Measurements from ENCODE around the gene LAMA2.

DNA sequence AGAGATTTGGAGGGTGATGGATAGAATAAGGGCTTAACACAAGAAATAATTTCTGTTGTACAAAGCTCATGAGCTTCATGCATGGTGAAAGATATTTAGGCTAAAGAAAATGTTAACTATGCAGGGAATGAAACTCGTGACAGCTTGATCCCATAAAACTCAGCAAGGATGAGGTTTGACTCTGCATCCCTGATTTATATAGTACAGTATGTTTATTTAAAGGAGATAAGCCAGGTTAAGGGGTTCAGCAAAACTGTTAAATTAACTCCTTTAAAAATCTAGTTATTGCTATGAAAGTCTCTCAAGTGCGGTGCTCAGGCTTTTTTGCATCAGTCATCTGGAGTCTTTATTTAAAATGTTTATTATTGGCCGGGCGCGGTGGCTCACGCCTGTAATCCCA is 326.4 kb downstream of the LAMA2 start:
- TF ChIP-seq, protein P1, sequence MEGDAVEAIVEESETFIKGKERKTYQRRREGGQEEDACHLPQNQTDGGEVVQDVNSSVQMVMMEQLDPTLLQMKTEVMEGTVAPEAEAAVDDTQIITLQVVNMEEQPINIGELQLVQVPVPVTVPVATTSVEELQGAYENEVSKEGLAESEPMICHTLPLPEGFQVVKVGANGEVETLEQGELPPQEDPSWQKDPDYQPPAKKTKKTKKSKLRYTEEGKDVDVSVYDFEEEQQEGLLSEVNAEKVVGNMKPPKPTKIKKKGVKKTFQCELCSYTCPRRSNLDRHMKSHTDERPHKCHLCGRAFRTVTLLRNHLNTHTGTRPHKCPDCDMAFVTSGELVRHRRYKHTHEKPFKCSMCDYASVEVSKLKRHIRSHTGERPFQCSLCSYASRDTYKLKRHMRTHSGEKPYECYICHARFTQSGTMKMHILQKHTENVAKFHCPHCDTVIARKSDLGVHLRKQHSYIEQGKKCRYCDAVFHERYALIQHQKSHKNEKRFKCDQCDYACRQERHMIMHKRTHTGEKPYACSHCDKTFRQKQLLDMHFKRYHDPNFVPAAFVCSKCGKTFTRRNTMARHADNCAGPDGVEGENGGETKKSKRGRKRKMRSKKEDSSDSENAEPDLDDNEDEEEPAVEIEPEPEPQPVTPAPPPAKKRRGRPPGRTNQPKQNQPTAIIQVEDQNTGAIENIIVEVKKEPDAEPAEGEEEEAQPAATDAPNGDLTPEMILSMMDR (conservative IDR thresholded peaks at IDR 0.05 in 1 of 2, IDR thresholded peaks at IDR 0.05 in 1 of 2; ENCODE audit: low read depth in 1 of 2, low read length in 2 of 2) = no peak
- TF ChIP-seq EZH2 (IDR thresholded peaks at IDR 0.05; ENCODE audit: low read length, missing control alignments) = no peak

All from fibroblast of lung (primary cell).